ENCODE results near the gene PPP1R3E. TPM values are rescaled to one million over a fixed set of nuclear protein-coding genes. Genes with fewer than 3 reads are reported as not detected.

PPP1R3E gene, protein sequence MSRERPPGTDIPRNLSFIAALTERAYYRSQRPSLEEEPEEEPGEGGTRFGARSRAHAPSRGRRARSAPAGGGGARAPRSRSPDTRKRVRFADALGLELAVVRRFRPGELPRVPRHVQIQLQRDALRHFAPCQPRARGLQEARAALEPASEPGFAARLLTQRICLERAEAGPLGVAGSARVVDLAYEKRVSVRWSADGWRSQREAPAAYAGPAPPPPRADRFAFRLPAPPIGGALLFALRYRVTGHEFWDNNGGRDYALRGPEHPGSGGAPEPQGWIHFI
- 10 to 100 TPM; 26.6 to 49.8 TPM for total RNA-seq

DNA sequence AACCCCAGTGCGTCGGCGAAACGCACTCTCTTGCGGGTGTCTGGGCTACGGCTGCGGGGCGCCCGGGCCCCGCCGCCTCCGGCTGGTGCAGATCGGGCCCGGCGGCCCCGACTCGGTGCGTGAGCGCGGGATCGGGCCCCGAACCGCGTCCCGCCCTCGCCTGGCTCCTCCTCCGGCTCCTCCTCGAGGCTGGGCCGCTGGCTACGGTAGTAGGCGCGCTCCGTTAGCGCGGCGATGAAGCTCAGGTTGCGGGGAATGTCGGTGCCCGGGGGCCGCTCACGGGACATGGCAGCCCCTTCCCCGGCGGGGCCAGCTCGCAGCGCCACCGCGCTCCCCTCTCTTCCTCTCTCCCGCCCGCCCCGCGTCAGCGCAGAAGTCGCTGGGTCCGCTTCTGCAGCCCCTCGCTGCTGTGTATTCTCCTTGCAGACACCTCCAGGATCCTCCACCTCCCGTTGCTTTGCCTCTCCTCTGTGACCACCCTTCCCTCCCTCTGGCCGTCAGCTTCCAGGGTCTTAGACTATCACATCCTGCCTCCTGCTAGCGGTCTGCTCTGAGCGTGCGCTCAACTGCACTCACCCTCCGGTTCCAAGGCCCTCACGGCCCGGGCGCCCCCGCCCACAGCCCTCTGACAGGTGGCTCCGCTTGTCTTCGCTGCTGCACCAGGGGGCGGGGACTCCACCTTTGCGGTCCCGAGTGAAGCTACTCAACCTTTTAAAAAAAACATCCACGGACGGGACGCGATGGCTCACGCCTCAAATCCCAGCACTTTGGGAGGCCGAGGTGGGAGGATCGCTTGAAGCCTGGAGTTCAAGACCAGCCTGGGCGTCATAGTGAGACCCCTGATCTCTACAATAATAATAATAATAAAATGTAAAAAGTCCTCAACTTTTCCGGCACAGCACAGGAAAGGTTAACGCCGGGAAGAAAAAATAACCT, at the start of gene PPP1R3E:
Gene PPP1R3E (minus strand): TSS at position 570 of the 936 bp plus-strand sequence. CDS start 283 bp downstream, at position 287.
- ATAC-seq (peak; percentile 52 to 63), DNase-seq (ENCODE audit: low spot score in 2 of 2) (peak; percentile 84 to 95)
- Mint-ChIP-seq H3K36me3 (peaks cover 6 to 13% of the 10 kb centered on the region in 2 donors), H3K9me3 (no peaks in the 10 kb centered on the region), H3K27ac (peak within 1 kb of the TSS; percentile 97 to 100)

DNA sequence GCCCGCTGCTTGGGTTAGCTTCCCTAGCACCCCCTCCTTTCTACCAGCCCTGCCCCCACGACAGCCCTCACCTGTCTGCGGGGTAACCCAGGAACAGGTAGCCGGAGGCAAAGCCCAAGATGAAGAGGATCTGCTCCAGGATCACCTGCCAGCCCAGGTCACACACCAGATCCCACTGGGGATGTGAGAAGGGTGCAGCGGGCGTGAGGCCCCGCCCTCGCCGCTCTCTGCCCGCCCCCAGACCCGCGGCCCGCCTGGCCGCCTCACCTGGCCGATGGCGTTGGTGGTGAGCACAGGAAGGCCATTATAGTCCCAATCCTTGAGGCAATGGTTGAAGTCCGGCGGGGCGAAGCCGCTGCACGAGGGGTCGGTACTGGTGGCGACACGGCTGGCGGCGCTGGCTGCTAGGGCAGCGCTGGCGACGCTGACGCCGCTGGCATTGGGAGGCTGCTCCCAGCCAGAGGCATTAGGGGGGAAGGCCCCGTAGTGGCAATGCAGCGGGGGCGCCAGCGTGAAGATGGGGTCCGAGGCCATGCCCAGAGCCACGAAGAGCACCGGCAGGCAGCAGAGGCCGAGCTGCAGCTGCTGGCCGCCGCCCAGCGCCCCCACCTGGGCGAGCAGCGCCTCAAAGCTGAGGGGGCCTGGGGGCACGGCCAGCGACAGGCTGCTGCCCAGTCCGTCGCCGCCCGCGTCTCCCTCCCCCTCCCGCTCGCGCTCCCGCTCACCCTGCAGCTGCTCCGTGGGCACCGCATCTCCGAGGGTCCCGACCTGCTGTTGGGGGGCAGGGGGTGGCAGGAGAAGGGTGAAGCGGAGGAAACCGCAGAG, 49.2 kb upstream of the PPP1R3E start:
- ATAC-seq (peak; percentile 50 to 51), DNase-seq (ENCODE audit: low spot score in 2 of 2) (no peak)
- Mint-ChIP-seq H3K36me3 (peaks cover 10 to 11% of the 10 kb centered on the region in 2 donors), H3K27ac (no peak overlapping the region), H3K9me3 (no peaks in the 10 kb centered on the region)

DNA sequence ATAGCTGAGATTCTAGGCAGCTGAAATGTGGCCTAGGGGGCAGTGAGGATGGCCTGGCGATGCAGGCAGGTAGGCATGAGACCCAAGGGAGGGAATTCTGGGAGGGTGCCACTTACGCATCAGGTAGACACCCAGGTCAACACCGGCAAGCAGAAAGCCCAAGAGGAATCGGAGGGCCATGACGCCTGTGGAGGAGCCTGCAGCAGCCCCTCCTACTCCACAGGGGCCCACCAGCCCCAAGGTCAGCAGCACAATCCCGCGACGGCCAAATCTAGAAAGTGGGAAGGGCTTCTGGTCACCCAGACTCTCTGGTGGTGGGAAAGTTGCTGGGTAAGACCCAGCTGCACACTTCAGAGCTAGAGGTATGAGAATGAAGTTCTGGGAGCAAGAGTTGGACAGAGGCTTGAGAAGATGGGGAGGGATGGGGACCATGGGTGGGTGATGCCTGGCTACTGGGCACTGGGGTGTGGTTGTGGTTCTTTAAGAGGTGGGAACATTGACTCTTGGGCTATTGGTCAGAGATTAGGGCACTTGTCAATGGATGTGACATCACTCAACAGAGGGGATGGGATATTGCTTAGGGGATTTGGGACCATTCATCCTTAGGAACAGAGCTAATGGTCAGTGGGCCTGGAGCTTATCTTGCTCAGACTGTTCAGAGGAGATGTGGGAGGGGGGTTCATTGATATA, 46.6 kb upstream of the PPP1R3E start:
- Mint-ChIP-seq H3K36me3 (peaks cover 10 to 11% of the 10 kb centered on the region in 2 donors), H3K27ac (peak overlapping the region in 1 of 2 donors; percentile 48), H3K9me3 (no peaks in the 10 kb centered on the region)
- ATAC-seq (no peak), DNase-seq (ENCODE audit: low spot score in 2 of 2) (peak in 1 of 2 donors; percentile 35)

DNA sequence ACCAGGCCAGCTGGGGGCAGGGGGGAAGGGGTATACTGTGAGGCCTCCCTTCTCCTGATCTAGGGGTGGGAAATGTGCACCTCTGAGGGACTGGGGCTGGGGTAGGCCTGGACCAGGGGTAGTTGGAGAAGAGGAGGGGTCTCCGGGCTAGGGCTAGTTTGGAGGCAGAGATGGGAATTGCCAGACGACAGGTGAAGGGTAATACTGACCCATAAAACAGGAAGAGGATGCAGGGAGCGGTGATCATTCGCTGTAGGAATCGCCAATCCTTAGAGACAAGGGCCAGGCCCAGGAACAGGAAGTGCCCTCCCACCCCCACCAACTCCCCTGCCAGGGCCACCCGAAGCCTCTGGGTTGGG, 45.6 kb upstream of the PPP1R3E start:
- H3K27ac Mint-ChIP-seq = no peak overlapping the region
- DNase-seq (ENCODE audit: low spot score in 2 of 2) = no peak
- peaks cover 10 to 11% of the 10 kb centered on the region in 2 donors for H3K36me3 Mint-ChIP-seq
- no peak for ATAC-seq
- no peaks in the 10 kb centered on the region for H3K9me3 Mint-ChIP-seq

DNA sequence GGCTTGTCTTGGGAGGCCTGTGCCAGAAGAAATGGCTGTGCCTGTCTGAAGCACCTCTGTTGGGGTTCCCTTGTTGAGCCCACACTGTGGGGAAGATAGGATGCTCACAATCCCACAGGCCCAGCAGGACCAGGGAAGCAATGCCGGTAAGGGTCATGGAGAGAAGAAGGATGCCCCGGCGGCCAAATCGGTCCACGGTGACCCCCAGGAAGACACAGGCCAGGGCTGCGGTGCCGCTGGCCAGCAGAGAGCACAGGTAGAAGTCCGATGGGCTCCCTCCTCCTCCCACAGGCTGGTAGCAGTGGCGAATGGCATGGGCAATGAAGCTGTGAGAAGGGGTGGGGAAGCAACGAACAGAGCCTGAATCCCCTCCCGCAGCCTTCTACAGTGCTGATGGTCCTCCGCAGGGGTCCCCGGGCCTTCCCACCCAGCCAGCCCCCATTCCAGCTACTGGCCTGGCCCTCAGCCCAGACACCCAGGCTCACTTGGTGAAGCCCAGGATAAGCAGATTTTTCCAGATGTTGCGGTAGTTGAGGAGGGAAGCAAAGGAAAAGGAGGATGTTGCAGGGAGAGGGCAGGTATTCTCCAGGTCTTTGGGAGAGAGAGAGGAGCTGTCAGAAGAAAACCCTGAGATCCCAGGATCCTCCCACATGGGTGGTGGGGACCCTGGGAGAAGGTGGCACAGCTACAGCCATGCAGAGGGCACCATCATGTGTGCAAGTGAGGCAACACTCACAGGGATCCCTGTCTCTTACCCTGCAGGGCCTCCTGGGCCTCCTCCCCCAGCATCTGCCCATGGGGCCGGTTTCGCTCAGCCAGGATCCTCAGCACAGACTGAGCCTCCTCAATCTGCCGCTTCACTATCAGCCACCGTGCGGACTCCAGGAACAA, 45.0 kb upstream of the PPP1R3E start:
- H3K9me3 Mint-ChIP-seq = no peaks in the 10 kb centered on the region
- peak overlapping the region in 1 of 2 donors; percentile 77 for H3K27ac Mint-ChIP-seq
- DNase-seq (ENCODE audit: low spot score in 2 of 2) (peak in 1 of 2 donors; percentile 46), ATAC-seq (no peak)
- peaks cover 10 to 11% of the 10 kb centered on the region in 2 donors for H3K36me3 Mint-ChIP-seq

DNA sequence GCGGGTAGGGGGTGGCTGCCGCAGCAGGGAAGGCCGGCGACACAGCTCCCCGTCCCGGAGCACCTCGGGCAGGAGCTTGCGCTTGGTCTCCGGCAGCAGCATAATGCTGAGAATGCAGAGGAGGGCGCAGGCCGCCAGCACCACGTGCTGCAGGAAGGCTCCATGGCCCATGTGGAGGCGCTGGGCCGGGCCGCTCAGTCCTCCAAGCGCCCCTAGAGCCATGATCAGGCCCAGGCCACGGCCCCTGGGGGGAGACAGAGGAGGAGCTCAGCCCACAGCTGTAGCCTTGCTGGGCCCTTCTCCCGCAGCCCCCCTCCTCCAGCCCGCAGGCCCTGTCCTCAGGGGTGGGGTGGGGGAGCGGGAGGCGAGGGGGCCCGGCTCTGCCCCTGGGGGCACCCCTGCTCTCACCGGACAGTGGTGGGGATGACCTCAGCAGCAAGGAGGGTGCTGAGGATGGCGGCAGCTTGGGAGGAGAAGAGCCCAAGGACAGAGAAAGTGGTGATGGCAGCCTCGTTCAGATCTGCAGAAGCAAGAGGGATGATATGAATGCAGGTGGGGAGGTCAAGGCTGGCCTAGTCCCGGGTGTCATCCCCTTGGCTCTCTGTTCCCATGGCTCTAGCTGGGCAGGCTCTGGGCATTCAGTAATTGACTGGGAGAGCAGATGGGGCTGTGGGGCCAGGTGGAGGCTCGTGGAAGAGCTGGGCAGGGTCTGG, 44.2 kb upstream of the PPP1R3E start:
- Mint-ChIP-seq H3K36me3 (peaks cover 10 to 11% of the 10 kb centered on the region in 2 donors), H3K27ac (peak overlapping the region in 1 of 2 donors; percentile 77), H3K9me3 (no peaks in the 10 kb centered on the region)
- ATAC-seq = no peak
- peak in 1 of 2 donors; percentile 47 for DNase-seq (ENCODE audit: low spot score in 2 of 2)

DNA sequence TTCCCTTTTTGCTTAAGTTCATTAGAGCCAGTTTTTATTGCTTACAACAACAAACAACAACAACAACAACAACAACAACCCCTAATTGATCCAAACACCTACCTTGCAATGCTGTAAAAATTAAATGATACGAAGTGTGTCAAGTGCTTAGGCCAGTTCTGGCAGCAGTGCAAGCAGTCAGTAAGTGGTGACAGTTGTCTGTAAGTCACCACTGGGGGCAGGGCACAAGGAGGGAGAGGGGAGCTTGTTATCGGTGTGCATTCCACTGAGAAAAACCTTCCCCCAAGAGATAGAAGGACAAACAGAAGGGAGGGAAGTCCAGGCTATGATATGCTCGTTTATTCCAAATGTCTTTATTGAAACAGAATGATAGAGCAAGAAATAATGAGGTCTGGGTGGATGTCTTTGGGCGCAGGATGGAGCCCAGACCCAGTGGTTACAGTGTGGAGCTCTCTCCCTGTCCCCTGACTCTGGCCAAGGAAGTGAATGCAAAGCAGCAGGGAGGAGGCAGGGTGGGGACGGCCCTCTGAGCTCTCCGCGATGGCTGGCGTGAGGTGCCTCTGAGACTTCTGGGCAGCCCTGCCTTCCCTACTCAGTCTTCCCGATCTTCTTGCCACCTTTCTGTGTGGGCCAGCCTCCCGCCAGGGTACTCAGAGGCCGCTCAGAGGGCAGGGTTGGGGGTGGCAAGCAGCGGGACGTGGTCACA, 43.5 kb upstream of the PPP1R3E start:
- Mint-ChIP-seq H3K36me3 (peaks cover 7 to 8% of the 10 kb centered on the region in 2 donors), H3K9me3 (no peaks in the 10 kb centered on the region), H3K27ac (no peak overlapping the region)
- no peak for ATAC-seq
- DNase-seq (ENCODE audit: low spot score in 2 of 2) = no peak

DNA sequence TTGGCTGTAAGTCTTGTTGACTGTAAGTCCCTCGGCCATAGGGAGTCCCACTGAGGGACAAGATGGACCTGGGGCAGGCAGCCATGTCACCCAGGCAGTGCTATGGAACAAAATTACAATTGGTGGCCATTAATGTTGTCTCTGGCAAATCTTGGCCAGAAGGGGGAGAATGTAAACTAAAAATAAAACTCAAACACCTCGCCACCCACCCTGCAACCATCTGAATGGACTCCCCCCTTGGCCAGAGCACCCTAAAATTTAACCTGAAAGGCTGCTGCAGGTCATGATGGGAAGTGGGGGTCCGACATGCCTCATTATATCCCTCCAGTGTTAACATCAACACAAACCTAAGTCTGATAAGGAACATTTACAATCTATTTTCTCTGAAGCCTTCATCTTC, 41.8 kb upstream of the PPP1R3E start:
- DNase-seq (ENCODE audit: low spot score in 2 of 2) (peak in 1 of 2 donors; percentile 33), ATAC-seq (no peak)
- H3K9me3 Mint-ChIP-seq = no peaks in the 10 kb centered on the region
- no peak overlapping the region for H3K27ac Mint-ChIP-seq
- no peaks in the 10 kb centered on the region for H3K36me3 Mint-ChIP-seq

DNA sequence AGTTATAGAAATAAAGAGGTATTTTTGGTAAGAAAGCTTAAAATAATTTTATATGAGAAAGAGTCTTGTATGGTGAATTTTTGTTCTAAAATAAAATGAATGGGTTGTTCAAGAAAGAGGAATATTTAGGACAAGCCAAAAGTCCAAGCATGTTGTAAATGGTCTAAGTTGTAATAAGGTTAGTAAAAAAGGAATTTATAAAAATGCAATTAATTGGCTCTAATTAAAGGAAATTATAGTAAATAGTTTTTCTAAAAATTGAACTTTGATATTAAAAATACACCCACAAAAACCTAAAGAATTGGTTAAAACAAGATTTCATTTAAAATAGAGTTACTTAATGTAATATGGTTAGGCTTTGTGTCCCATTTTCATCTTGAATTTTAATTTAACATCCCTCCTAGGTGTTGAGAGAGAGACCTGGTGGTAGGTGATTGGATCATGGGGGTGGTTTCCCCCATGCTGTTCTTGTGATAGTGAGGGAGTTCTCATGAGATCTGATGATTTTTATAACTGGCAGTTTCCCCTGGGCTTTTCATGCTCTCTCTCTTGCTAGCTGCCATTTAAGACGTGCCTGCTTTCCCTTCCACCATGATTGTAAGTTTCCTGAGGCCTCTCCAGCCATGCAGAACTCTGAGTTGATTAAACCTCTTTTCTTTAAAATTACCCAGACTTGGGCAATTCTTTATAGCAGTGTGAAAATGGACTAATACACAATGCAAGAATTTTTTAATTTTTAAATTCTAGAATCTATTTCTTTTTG, 37.0 kb upstream of the PPP1R3E start:
- Mint-ChIP-seq H3K9me3 (no peaks in the 10 kb centered on the region), H3K36me3 (no peaks in the 10 kb centered on the region)
- ATAC-seq = no peak

DNA sequence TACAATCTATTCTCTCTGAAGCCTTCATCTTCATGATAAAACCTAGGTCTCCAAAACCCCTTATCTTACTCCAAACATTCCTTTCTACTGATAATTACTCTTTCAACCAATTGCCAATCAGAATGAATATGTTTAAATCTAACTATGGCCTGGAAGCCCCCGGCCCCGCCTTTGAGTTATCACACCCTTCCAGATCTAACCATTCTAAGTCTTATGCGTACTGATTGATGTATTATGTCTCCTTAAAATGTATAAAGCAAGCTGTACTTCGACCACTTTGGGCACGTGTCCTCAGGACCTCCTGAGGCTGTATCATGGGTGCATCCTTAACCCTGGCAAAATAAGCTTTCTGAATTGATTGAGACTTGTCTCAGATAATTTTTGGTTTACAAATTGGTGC, 33.0 kb upstream of the PPP1R3E start:
- Mint-ChIP-seq H3K9me3 (no peaks in the 10 kb centered on the region), H3K36me3 (no peaks in the 10 kb centered on the region), H3K27ac (no peak overlapping the region)
- DNase-seq (ENCODE audit: low spot score in 2 of 2) (no peak), ATAC-seq (no peak)

More for the DNA sequence above, 37.0 kb upstream of the PPP1R3E start:
- no peak for DNase-seq (ENCODE audit: low spot score in 2 of 2)
- no peak overlapping the region for H3K27ac Mint-ChIP-seq

DNA sequence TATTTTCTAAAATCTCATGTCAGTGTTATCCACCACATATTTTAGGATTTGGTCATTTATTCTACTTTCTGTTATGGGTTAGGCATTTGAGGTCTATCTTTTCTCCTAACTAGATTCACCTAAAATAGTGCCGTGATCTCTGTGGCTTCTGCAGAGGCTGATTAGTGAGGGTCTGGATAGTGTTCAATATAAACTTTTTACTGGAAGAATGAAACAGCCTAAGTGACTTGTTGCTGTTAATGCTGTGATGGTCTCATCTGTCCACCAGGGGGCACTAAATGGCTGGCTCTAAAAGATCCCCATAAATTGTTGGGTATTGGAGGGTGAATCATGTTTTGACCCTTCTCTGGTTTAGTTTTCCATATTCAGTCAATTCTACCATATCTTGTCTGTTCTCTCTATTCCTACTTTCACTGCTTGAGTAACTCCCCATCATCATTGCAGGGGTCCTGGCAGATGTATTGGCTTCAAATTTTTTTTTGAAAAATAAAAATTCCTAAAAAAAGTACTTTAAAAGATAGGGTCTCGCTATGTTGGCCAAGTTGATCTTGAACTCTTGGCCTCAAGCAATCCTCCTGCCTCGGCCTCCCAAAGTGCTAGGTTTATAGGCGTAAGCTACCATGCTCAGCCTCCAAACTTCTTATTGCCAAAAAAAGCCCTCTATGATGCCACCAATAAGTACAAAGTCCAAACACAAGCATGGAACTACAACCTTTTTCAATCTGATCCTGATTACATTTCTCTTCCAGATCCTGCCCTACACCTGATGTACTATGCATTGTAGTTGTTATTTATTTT, 25.5 kb upstream of the PPP1R3E start:
- Mint-ChIP-seq H3K9me3 (no peaks in the 10 kb centered on the region), H3K36me3 (peaks cover 2 to 11% of the 10 kb centered on the region in 2 donors), H3K27ac (peak overlapping the region in 1 of 2 donors; percentile 36)

DNA sequence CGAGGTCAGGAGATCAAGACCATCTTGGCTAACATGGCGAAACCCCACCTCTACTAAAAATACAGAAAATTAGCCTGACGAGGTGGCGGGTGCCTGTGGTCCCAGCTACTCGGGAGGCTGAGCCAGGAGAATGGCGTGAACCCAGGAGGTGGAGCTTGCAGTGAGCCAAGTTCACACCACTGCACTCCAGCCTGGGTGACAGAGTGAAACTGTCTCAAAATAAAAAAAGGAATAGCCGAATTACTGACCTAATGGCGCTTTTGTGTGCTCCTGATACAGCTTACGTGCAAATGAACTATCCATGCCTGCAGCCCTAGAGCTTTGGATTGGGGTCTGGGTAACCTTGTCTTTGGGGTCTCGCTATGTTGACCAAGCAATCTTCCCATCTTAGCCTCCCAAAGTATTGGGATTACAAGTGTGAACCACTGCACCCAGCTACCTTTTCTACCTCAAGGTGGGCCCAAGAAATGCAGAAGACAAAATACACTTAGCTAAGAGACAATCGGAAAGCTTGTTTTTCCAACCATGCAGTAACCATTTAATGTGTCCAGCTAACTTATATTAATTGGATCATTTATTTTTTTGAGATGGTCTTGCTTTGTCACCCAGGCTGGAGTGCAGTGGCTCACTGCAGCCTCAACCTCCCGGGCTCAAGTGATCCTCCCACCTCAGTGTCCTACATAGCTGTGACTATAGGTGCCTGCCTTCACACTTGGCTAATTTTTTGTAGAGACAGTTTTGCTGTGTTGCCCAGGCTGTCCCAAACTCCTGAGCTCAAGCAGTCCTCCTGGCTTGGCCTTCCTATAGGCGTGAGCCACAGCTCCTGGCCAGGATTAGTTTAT, 24.1 kb upstream of the PPP1R3E start:
- Mint-ChIP-seq H3K9me3 (no peaks in the 10 kb centered on the region), H3K36me3 (peaks cover 16 to 23% of the 10 kb centered on the region in 2 donors), H3K27ac (no peak overlapping the region)
- DNase-seq (ENCODE audit: low spot score in 2 of 2) = peak in 1 of 2 donors; percentile 28
- no peak for ATAC-seq

More for the DNA sequence above, 25.5 kb upstream of the PPP1R3E start:
- peak; percentile 83 to 89 for ATAC-seq
- peak; percentile 50 to 61 for DNase-seq (ENCODE audit: low spot score in 2 of 2)

Data from activated naive CD4-positive, alpha-beta T cell treated with anti-CD3 and anti-CD28 coated beads, Interleukin-2, amount 50 U/mL, for 72 hours (primary cell).